ENCODE measurements around the gene ATXN7L3B.
"Not testable (repeated sequence)": the region's sequence is repeated elsewhere in the genome, so short reads cannot be mapped to it uniquely, and the experiment has no call there.

ATXN7L3B gene

GRCh38 chr12:74537707-74538385, at the start of gene ATXN7L3B:
Gene ATXN7L3B (plus strand): TSS chr12:74537835. CDS start chr12:74538113, 278 bp downstream.
- peak; percentile 70 for DNase-seq (ENCODE audit: low read depth, low spot score)
- H3K27me3 ChIP-seq (ENCODE audit: control insufficient read depth, insufficient read depth, low read length), result no peaks in the 10 kb centered on the region
- H3K4me3 ChIP-seq (ENCODE audit: low read length), result peak within 1 kb of the TSS; percentile 93
- no peak within 1 kb of the TSS for H3K27ac ChIP-seq (ENCODE audit: low read length)
- H3K4me1 ChIP-seq (ENCODE audit: control insufficient read depth, insufficient read depth, low read length), result peaks cover 6% of the 10 kb centered on the region; the same call in 1 of the 2 replicates
- no peaks in the 10 kb centered on the region for H3K36me3 ChIP-seq (ENCODE audit: control insufficient read depth, insufficient read depth, low read length)
- no peaks in the 10 kb centered on the region for H3K9me3 ChIP-seq (ENCODE audit: control insufficient read depth, insufficient read depth, low read length)
- WGBS (ENCODE audit: insufficient coverage, insufficient read length), result no CpG with 5 or more reads among the region's 49 CpGs

- DNase-seq (ENCODE audit: low read depth, low spot score), result no peak
- no peak overlapping the region for H3K4me3 ChIP-seq (ENCODE audit: low read length)
- H3K36me3 ChIP-seq (ENCODE audit: control insufficient read depth, insufficient read depth, low read length), result no peaks in the 10 kb centered on the region
- no peaks in the 10 kb centered on the region for H3K4me1 ChIP-seq (ENCODE audit: control insufficient read depth, insufficient read depth, low read length)
- no CpG with 5 or more reads among the region's 1 CpG for WGBS (ENCODE audit: insufficient coverage, insufficient read length)
- H3K27me3 ChIP-seq (ENCODE audit: control insufficient read depth, insufficient read depth, low read length), result no peaks in the 10 kb centered on the region
- H3K27ac ChIP-seq (ENCODE audit: low read length), result no peak overlapping the region
- no peaks in the 10 kb centered on the region for H3K9me3 ChIP-seq (ENCODE audit: control insufficient read depth, insufficient read depth, low read length)
These were observed 49.5 kb upstream of the ATXN7L3B start for GRCh38 chr12:74488134-74488533.

GRCh38 chr12:74489543-74489942, 48.1 kb upstream of the ATXN7L3B start:
- H3K9me3 ChIP-seq (ENCODE audit: control insufficient read depth, insufficient read depth, low read length), result no peaks in the 10 kb centered on the region
- no peak overlapping the region for H3K27ac ChIP-seq (ENCODE audit: low read length)
- DNase-seq (ENCODE audit: low read depth, low spot score), result no peak
- WGBS (ENCODE audit: insufficient coverage, insufficient read length), result no CpG with 5 or more reads among the region's 2 CpGs
- no peaks in the 10 kb centered on the region for H3K27me3 ChIP-seq (ENCODE audit: control insufficient read depth, insufficient read depth, low read length)
- H3K4me3 ChIP-seq (ENCODE audit: low read length), result no peak overlapping the region
- H3K36me3 ChIP-seq (ENCODE audit: control insufficient read depth, insufficient read depth, low read length), result no peaks in the 10 kb centered on the region
- no peaks in the 10 kb centered on the region for H3K4me1 ChIP-seq (ENCODE audit: control insufficient read depth, insufficient read depth, low read length)

- DNase-seq (ENCODE audit: low read depth, low spot score), result no peak
- H3K4me3 ChIP-seq (ENCODE audit: low read length), result no peak overlapping the region
- no peaks in the 10 kb centered on the region for H3K36me3 ChIP-seq (ENCODE audit: control insufficient read depth, insufficient read depth, low read length)
- no peaks in the 10 kb centered on the region for H3K9me3 ChIP-seq (ENCODE audit: control insufficient read depth, insufficient read depth, low read length)
- WGBS (ENCODE audit: insufficient coverage, insufficient read length), result no CpG with 5 or more reads among the region's 3 CpGs
- no peaks in the 10 kb centered on the region for H3K4me1 ChIP-seq (ENCODE audit: control insufficient read depth, insufficient read depth, low read length)
- no peaks in the 10 kb centered on the region for H3K27me3 ChIP-seq (ENCODE audit: control insufficient read depth, insufficient read depth, low read length)
- H3K27ac ChIP-seq (ENCODE audit: low read length), result no peak overlapping the region
These were observed 47.1 kb upstream of the ATXN7L3B start for GRCh38 chr12:74490390-74491064.

GRCh38 chr12:74491374-74491773, 46.3 kb upstream of the ATXN7L3B start:
- Histone ChIP-seq H3K36me3 (ENCODE audit: control insufficient read depth, insufficient read depth, low read length) (no peaks in the 10 kb centered on the region), H3K27ac (ENCODE audit: low read length) (no peak overlapping the region), H3K4me1 (ENCODE audit: control insufficient read depth, insufficient read depth, low read length) (no peaks in the 10 kb centered on the region), H3K4me3 (ENCODE audit: low read length) (no peak overlapping the region), H3K9me3 (ENCODE audit: control insufficient read depth, insufficient read depth, low read length) (no peaks in the 10 kb centered on the region), H3K27me3 (ENCODE audit: control insufficient read depth, insufficient read depth, low read length) (no peaks in the 10 kb centered on the region)
- no peak for DNase-seq (ENCODE audit: low read depth, low spot score)
- no CpG with 5 or more reads among the region's 1 CpG for WGBS (ENCODE audit: insufficient coverage, insufficient read length)

- no peak overlapping the region for H3K4me3 ChIP-seq (ENCODE audit: low read length)
- no peak for DNase-seq (ENCODE audit: low read depth, low spot score)
- no peaks in the 10 kb centered on the region for H3K27me3 ChIP-seq (ENCODE audit: control insufficient read depth, insufficient read depth, low read length)
- H3K9me3 ChIP-seq (ENCODE audit: control insufficient read depth, insufficient read depth, low read length), result no peaks in the 10 kb centered on the region
- no peaks in the 10 kb centered on the region for H3K4me1 ChIP-seq (ENCODE audit: control insufficient read depth, insufficient read depth, low read length)
- H3K36me3 ChIP-seq (ENCODE audit: control insufficient read depth, insufficient read depth, low read length), result no peaks in the 10 kb centered on the region
- H3K27ac ChIP-seq (ENCODE audit: low read length), result no peak overlapping the region
- no CpG with 5 or more reads among the region's 1 CpG for WGBS (ENCODE audit: insufficient coverage, insufficient read length)
These were observed 38.4 kb upstream of the ATXN7L3B start for GRCh38 chr12:74499192-74499591.

GRCh38 chr12:74508873-74509657, 28.6 kb upstream of the ATXN7L3B start:
- peak; percentile 2 for DNase-seq (ENCODE audit: low read depth, low spot score)
- H3K9me3 ChIP-seq (ENCODE audit: control insufficient read depth, insufficient read depth, low read length); H3K36me3 ChIP-seq (ENCODE audit: control insufficient read depth, insufficient read depth, low read length); H3K4me1 ChIP-seq (ENCODE audit: control insufficient read depth, insufficient read depth, low read length); H3K27me3 ChIP-seq (ENCODE audit: control insufficient read depth, insufficient read depth, low read length); H3K27ac ChIP-seq (ENCODE audit: low read length): not testable (repeated sequence)
- peak overlapping the region; percentile 34; the same call in 1 of the 2 replicates for H3K4me3 ChIP-seq (ENCODE audit: low read length)
- WGBS (ENCODE audit: insufficient coverage, insufficient read length), result no CpG with 5 or more reads among the region's 31 CpGs

GRCh38 chr12:74509886-74510285, 27.7 kb upstream of the ATXN7L3B start:
- H3K27me3 ChIP-seq (ENCODE audit: control insufficient read depth, insufficient read depth, low read length), result no peaks in the 10 kb centered on the region
- H3K27ac ChIP-seq (ENCODE audit: low read length), result no peak overlapping the region
- no peak for DNase-seq (ENCODE audit: low read depth, low spot score)
- no peaks in the 10 kb centered on the region for H3K4me1 ChIP-seq (ENCODE audit: control insufficient read depth, insufficient read depth, low read length)
- no peak overlapping the region for H3K4me3 ChIP-seq (ENCODE audit: low read length)
- H3K9me3 ChIP-seq (ENCODE audit: control insufficient read depth, insufficient read depth, low read length), result no peaks in the 10 kb centered on the region
- H3K36me3 ChIP-seq (ENCODE audit: control insufficient read depth, insufficient read depth, low read length), result no peaks in the 10 kb centered on the region

GRCh38 chr12:74514098-74514872, 23.4 kb upstream of the ATXN7L3B start:
- no peaks in the 10 kb centered on the region for H3K36me3 ChIP-seq (ENCODE audit: control insufficient read depth, insufficient read depth, low read length)
- no peaks in the 10 kb centered on the region for H3K27me3 ChIP-seq (ENCODE audit: control insufficient read depth, insufficient read depth, low read length)
- DNase-seq (ENCODE audit: low read depth, low spot score), result no peak
- H3K4me1 ChIP-seq (ENCODE audit: control insufficient read depth, insufficient read depth, low read length), result no peaks in the 10 kb centered on the region
- WGBS (ENCODE audit: insufficient coverage, insufficient read length), result no CpG with 5 or more reads among the region's 15 CpGs
- H3K27ac ChIP-seq (ENCODE audit: low read length), result no peak overlapping the region
- H3K4me3 ChIP-seq (ENCODE audit: low read length), result no peak overlapping the region
- no peaks in the 10 kb centered on the region for H3K9me3 ChIP-seq (ENCODE audit: control insufficient read depth, insufficient read depth, low read length)

GRCh38 chr12:74515849-74516248, 21.8 kb upstream of the ATXN7L3B start:
- Histone ChIP-seq H3K27me3 (ENCODE audit: control insufficient read depth, insufficient read depth, low read length) (no peaks in the 10 kb centered on the region), H3K27ac (ENCODE audit: low read length) (no peak overlapping the region), H3K36me3 (ENCODE audit: control insufficient read depth, insufficient read depth, low read length) (no peaks in the 10 kb centered on the region), H3K4me3 (ENCODE audit: low read length) (no peak overlapping the region), H3K4me1 (ENCODE audit: control insufficient read depth, insufficient read depth, low read length) (no peaks in the 10 kb centered on the region), H3K9me3 (ENCODE audit: control insufficient read depth, insufficient read depth, low read length) (no peaks in the 10 kb centered on the region)
- WGBS (ENCODE audit: insufficient coverage, insufficient read length), result no CpG with 5 or more reads among the region's 2 CpGs
- no peak for DNase-seq (ENCODE audit: low read depth, low spot score)

Data from iPS DF 6.9 (cell line).